Activated naive CD8-positive, alpha-beta T cell (primary cell): ENCODE results near the gene TAF6.

ENCODE experiments used
- H3K27ac Mint-ChIP-seq: one replicate; pipeline ENCODE4 v1.8.0; 2021; ENCODE audit warnings: mixed read lengths
- H3K27me3 Mint-ChIP-seq: one replicate; pipeline ENCODE4 v1.8.0; 2021; ENCODE audit warnings: mixed read lengths
- H3K36me3 Mint-ChIP-seq: one replicate; pipeline ENCODE4 v1.8.0; 2021; ENCODE audit warnings: mixed read lengths
- H3K4me1 Mint-ChIP-seq: one replicate; pipeline ENCODE4 v1.8.0; 2021; ENCODE audit warnings: low read depth, mixed read lengths
- H3K4me3 Mint-ChIP-seq: one replicate; pipeline ENCODE4 v1.8.0; 2021; ENCODE audit warnings: mild to moderate bottlenecking, mixed read lengths
- H3K9me3 Mint-ChIP-seq: one replicate; pipeline ENCODE4 v1.8.0; 2021; ENCODE audit warnings: low read depth, mixed read lengths

TAF6 gene

GRCh38 chr7:100081535-100082102, 37.5 kb downstream of the TAF6 start, which contains the start of gene ZNF3:
TSS of gene ZNF3 (minus strand) at chr7:100081723. CDS start at chr7:100077357, 4,366 bp downstream.
- H3K9me3 Mint-ChIP-seq: no peaks in the 10 kb centered on the region
- peak within 1 kb of the TSS; percentile 93 for H3K4me3 Mint-ChIP-seq
- peaks cover 35% of the 10 kb centered on the region for H3K4me1 Mint-ChIP-seq
- H3K36me3 Mint-ChIP-seq: peaks cover 8% of the 10 kb centered on the region
- H3K27me3 Mint-ChIP-seq: no peaks in the 10 kb centered on the region
- H3K27ac Mint-ChIP-seq: peak within 1 kb of the TSS; percentile 90

GRCh38 chr7:100080907-100081534, 38.1 kb downstream of the TAF6 start:
- H3K4me1 Mint-ChIP-seq: peaks cover 35% of the 10 kb centered on the region
- H3K4me3 Mint-ChIP-seq: peak overlapping the region; percentile 93
- H3K9me3 Mint-ChIP-seq: no peaks in the 10 kb centered on the region
- peaks cover 9% of the 10 kb centered on the region for H3K36me3 Mint-ChIP-seq
- peak overlapping the region; percentile 82 for H3K27ac Mint-ChIP-seq
- H3K27me3 Mint-ChIP-seq: no peaks in the 10 kb centered on the region

- Mint-ChIP-seq H3K27ac (no peak overlapping the region), H3K4me1 (peaks cover 35% of the 10 kb centered on the region), H3K27me3 (no peaks in the 10 kb centered on the region), H3K36me3 (peaks cover 20% of the 10 kb centered on the region), H3K9me3 (no peaks in the 10 kb centered on the region), H3K4me3 (peak overlapping the region; percentile 64)
Measured at GRCh38 chr7:100079024-100079560, 40.1 kb downstream of the TAF6 start.

- no peaks in the 10 kb centered on the region for H3K27me3 Mint-ChIP-seq
- peaks cover 27% of the 10 kb centered on the region for H3K4me1 Mint-ChIP-seq
- peaks cover 4% of the 10 kb centered on the region for H3K9me3 Mint-ChIP-seq
- no peak overlapping the region for H3K4me3 Mint-ChIP-seq
- H3K27ac Mint-ChIP-seq: no peak overlapping the region
- peaks cover 28% of the 10 kb centered on the region for H3K36me3 Mint-ChIP-seq
Measured at GRCh38 chr7:100077205-100077604, 42.0 kb downstream of the TAF6 start.

DNA sequence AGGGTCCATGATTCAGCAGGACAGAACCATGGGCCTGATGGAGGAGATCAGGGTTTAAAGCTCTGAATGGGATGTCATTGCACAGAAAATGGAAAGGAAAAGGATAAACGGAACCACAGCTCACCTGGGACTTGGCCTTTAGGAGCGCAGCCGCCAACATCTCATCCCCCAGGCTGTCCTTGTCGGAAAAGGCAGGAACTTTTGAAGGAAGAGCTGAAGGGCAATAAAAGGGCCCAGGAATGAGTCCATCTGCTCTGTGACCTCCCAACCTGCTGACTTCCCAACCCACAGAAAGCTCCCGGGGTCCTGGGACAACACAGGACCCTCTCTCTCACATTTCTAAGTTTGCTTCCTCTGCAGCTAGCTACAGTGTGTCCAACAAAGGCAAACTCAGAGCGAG, 43.7 kb downstream of the TAF6 start:
- H3K27me3 Mint-ChIP-seq: no peaks in the 10 kb centered on the region
- peaks cover 44% of the 10 kb centered on the region for H3K36me3 Mint-ChIP-seq
- peaks cover 10% of the 10 kb centered on the region for H3K9me3 Mint-ChIP-seq
- no peak overlapping the region for H3K4me3 Mint-ChIP-seq
- no peak overlapping the region for H3K27ac Mint-ChIP-seq
- peaks cover 18% of the 10 kb centered on the region for H3K4me1 Mint-ChIP-seq

DNA sequence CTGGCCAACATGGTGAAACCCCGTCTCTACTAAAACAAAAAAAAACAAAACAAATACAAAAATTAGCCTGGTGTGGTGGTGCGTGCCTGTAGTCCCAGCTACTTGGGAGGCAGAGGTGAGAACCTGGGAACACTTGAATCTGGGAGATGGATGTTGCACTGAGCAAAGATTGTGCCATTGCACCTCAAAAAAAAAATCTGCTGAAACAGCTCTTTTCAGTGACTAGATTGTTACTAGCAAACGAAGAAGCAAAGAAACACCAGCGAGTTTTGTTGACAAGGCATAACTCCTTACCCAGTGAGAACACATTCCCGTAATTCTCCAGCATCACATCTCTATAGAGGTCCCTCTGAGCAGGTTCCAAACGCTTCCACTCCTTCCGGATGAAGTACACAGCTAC, 44.3 kb downstream of the TAF6 start:
- H3K4me1 Mint-ChIP-seq: peaks cover 13% of the 10 kb centered on the region
- H3K27ac Mint-ChIP-seq: no peak overlapping the region
- H3K9me3 Mint-ChIP-seq: peaks cover 10% of the 10 kb centered on the region
- H3K36me3 Mint-ChIP-seq: peaks cover 48% of the 10 kb centered on the region
- no peak overlapping the region for H3K4me3 Mint-ChIP-seq
- H3K27me3 Mint-ChIP-seq: no peaks in the 10 kb centered on the region

- no peak overlapping the region for H3K27ac Mint-ChIP-seq
- H3K4me1 Mint-ChIP-seq: peaks cover 4% of the 10 kb centered on the region
- no peaks in the 10 kb centered on the region for H3K27me3 Mint-ChIP-seq
- peaks cover 52% of the 10 kb centered on the region for H3K36me3 Mint-ChIP-seq
- no peak overlapping the region for H3K4me3 Mint-ChIP-seq
- H3K9me3 Mint-ChIP-seq: peaks cover 10% of the 10 kb centered on the region
Measured at GRCh38 chr7:100072462-100072861, 46.7 kb downstream of the TAF6 start.

- Mint-ChIP-seq H3K4me1 (no peaks in the 10 kb centered on the region), H3K9me3 (peaks cover 10% of the 10 kb centered on the region), H3K36me3 (peaks cover 49% of the 10 kb centered on the region), H3K4me3 (no peak overlapping the region), H3K27ac (no peak overlapping the region), H3K27me3 (no peaks in the 10 kb centered on the region)
Measured at GRCh38 chr7:100071018-100071723, 48.0 kb downstream of the TAF6 start.

DNA sequence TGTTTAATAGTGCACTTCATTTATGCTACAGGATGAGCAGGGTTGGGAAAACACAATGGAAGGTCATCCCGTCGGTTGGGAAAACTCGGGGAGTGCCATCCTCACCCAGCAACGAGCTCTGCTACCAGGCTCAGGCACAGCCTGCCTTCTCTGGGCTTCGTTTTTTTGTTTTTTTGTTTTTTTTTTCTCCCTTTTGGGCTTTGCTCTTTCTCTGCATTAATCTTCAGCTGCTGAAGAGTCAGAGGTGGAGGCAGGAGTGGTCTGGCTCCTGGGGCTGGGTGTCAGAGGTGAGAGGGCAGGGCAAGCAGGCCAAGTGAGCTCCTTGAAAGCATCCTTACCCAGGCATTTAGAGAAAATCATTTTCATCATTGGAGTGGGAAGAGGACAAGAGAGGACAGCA, 49.2 kb downstream of the TAF6 start:
- no peaks in the 10 kb centered on the region for H3K27me3 Mint-ChIP-seq
- H3K4me3 Mint-ChIP-seq: no peak overlapping the region
- peaks cover 10% of the 10 kb centered on the region for H3K9me3 Mint-ChIP-seq
- no peak overlapping the region for H3K27ac Mint-ChIP-seq
- H3K4me1 Mint-ChIP-seq: no peaks in the 10 kb centered on the region
- H3K36me3 Mint-ChIP-seq: peaks cover 42% of the 10 kb centered on the region

DNA sequence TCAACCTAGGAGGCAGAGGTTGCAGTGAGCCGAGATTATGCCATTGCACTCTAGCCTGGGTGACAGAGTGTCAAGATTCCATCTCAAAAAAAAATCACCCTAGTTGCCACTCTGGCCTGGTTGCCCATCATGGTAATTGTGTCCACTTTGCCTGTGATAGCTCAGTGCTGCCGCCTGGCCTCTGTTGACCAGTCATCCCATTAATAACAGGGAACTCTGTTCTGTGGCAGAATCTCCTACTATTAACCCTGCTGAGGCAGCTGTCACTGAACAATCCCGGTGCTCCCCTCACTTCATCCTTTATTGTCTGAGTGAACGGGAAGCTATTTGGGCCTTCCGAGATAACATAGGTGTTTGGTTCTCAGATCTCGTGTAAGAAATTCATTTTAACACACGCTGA, 52.2 kb downstream of the TAF6 start:
- Mint-ChIP-seq H3K27ac (no peak overlapping the region), H3K27me3 (no peaks in the 10 kb centered on the region), H3K36me3 (peaks cover 35% of the 10 kb centered on the region), H3K4me3 (no peak overlapping the region), H3K9me3 (peaks cover 4% of the 10 kb centered on the region), H3K4me1 (no peaks in the 10 kb centered on the region)

GRCh38 chr7:100065452-100066186, 53.5 kb downstream of the TAF6 start:
- H3K4me1 Mint-ChIP-seq: no peaks in the 10 kb centered on the region
- peaks cover 24% of the 10 kb centered on the region for H3K36me3 Mint-ChIP-seq
- no peaks in the 10 kb centered on the region for H3K9me3 Mint-ChIP-seq
- H3K27me3 Mint-ChIP-seq: no peaks in the 10 kb centered on the region
- H3K27ac Mint-ChIP-seq: no peak overlapping the region
- no peak overlapping the region for H3K4me3 Mint-ChIP-seq

- Mint-ChIP-seq H3K4me3 (no peak overlapping the region), H3K36me3 (peaks cover 16% of the 10 kb centered on the region), H3K9me3 (no peaks in the 10 kb centered on the region), H3K4me1 (no peaks in the 10 kb centered on the region), H3K27ac (no peak overlapping the region), H3K27me3 (no peaks in the 10 kb centered on the region)
Measured at GRCh38 chr7:100064162-100064561, 55.0 kb downstream of the TAF6 start.

GRCh38 chr7:100063376-100063775, 55.8 kb downstream of the TAF6 start:
- peaks cover 16% of the 10 kb centered on the region for H3K36me3 Mint-ChIP-seq
- no peak overlapping the region for H3K27ac Mint-ChIP-seq
- no peaks in the 10 kb centered on the region for H3K27me3 Mint-ChIP-seq
- no peaks in the 10 kb centered on the region for H3K4me1 Mint-ChIP-seq
- H3K9me3 Mint-ChIP-seq: no peaks in the 10 kb centered on the region
- H3K4me3 Mint-ChIP-seq: no peak overlapping the region

DNA sequence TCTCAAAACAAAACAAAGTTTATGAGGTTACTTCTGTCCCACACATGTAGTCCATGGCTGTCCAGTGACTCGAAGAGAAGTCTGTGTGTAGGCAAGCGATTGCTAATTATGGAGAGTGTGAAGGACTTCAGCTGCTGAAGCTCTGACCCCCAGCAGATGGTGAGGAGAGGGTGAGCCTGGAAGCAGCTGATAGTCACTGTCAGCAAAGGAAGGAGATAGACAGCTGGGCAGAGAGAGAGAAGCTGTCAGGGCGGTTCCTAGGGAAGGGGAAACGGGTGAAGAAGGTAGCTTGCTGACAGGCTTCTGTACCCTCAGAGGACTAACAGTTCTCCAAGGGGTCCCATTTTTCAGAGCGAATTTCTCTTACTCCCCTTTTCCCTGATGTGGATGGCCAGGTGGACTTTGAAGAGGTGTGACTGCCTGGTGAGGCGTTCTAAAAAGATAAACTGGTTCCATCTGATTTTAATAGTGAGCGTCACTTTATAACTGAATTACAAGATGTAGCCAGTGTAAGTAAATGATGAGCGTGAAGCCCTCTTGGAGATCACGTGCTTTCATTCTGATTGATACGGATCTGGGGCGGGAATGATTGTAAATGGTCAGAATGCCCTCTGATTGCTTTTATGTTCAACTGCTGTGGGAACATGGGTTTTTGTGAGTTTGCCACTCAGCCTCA, 57.5 kb downstream of the TAF6 start:
- Mint-ChIP-seq H3K9me3 (no peaks in the 10 kb centered on the region), H3K4me1 (no peaks in the 10 kb centered on the region), H3K27me3 (no peaks in the 10 kb centered on the region), H3K36me3 (peaks cover 11% of the 10 kb centered on the region), H3K27ac (no peak overlapping the region), H3K4me3 (no peak overlapping the region)
